SK-N-SH (cell line): Measurements from ENCODE around the gene SPINT2. TPM values are rescaled to one million over a fixed set of nuclear protein-coding genes. Genes with fewer than 3 reads are reported as not detected.

Experiments used
- polyA plus RNA-seq, 3 experiments: library from polyadenylated mRNA; depleted of rRNA; stranded (reverse); fragments of >200 nt; gene quantifications; 2 replicates each; pipeline ENCODE4 v1.2.3, GENCODE V29; 2012
- small RNA-seq, 7 experiments: library from RNA; depleted of rRNA; stranded (forward); fragments of <200 nt; gene quantifications; one replicate each; pipeline ENCODE3, GENCODE V24; 2012

SPINT2 gene
- polyA plus RNA-seq, 1 of the 3 experiments (the other 2 are of a cell fraction) = 1.0 TPM

Small RNAs within 50 kb of the gene (small RNA-seq; reads per million reads assigned to genes)
- 0 reads per million in 7 experiments for gene RF00019

Other genes starting within 250 kb of the SPINT2 start
- gene DPF1, start 40.4 kb upstream of the SPINT2 start, polyA plus RNA-seq (2012; rRNA removed) = 4.3 and 4.8 TPM in 2 replicates
- 1.1 and 1.6 TPM in 2 replicates for gene PPP1R14A, start 8.2 kb upstream of the SPINT2 start, polyA plus RNA-seq (2012; rRNA removed)
- gene C19orf33, start 39.7 kb downstream of the SPINT2 start, polyA plus RNA-seq (2012; rRNA removed) = not detected in 2 replicates
- 121 and 128 TPM in 2 replicates for gene YIF1B, start 51.4 kb downstream of the SPINT2 start, polyA plus RNA-seq (2012; rRNA removed)
- gene KCNK6, start 55.3 kb downstream of the SPINT2 start, polyA plus RNA-seq (2012; rRNA removed) = 0.26 and 0.29 TPM in 2 replicates
- 2.0 and 2.1 TPM in 2 replicates for gene CATSPERG, start 71.3 kb downstream of the SPINT2 start, polyA plus RNA-seq (2012; rRNA removed)
- gene PSMD8, start 110.0 kb downstream of the SPINT2 start, polyA plus RNA-seq (2012; rRNA removed) = 400 and 453 TPM in 2 replicates
- 0.48 and 0.52 TPM in 2 replicates for gene GGN, start 123.5 kb downstream of the SPINT2 start, polyA plus RNA-seq (2012; rRNA removed)
- 10.5 and 11.1 TPM in 2 replicates for gene SPRED3, start 124.1 kb downstream of the SPINT2 start, polyA plus RNA-seq (2012; rRNA removed)
- gene FAM98C, start 138.5 kb downstream of the SPINT2 start, polyA plus RNA-seq (2012; rRNA removed) = 24.9 and 26.7 TPM in 2 replicates
- gene RASGRP4, start 161.6 kb downstream of the SPINT2 start, polyA plus RNA-seq (2012; rRNA removed) = not detected in 2 replicates
- under 0.01 TPM in 2 replicates for gene RYR1, start 169.1 kb downstream of the SPINT2 start, polyA plus RNA-seq (2012; rRNA removed)